ENCODE data around the gene RPL12. TPM values are rescaled to one million over a fixed set of nuclear protein-coding genes. Genes with fewer than 3 reads are reported as not detected.

RPL12 gene
- total and polyA plus RNA-seq, 2 of the 13 experiments (the other 11 are each of a cell fraction or from before 2014, with no cell fraction given) = 1,551 to 2,590 TPM

DNA sequence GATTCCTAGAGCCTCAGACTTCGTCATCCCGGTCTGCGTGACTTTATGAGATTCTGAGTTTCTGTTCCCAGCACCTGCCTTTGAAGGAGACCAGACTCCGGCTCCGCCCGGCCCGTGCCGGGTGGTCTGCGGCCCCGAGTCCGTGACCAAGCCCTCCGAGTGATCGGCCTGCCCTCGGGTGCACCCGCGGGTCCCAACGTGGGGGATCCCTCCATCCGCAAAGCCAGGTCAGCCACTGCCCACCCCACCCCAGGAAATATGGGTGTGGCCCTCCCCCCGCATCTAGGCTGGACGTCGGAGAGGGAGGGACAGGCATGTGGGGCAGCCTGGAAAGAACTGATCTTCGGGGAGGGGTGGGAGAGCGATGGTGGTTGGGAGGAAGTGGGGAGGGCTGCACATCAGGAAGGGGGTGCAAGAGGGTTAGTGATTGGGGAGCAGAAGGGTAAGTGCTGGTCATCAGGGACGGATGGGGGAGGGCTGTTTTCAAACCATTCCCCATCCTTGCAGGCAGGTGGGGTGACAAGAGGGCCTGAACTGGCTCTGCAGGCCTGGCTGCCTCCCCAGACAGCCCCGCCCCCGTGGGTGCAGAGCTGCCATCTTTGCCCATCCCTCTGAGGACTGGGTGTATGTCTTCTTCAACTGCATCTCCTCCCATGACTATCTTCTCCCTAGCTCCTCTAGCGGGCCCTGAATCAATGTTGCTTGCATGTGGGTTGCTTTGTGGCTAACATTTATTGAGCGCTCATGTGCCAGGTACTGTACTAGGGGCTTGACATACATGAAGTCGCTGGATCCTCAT is 851 bp upstream of the RPL12 start (continued):
- TF ChIP-seq FOXO1 (CRISPR knock-in tag; IDR thresholded peaks at IDR 0.05) = no peak
- TF ChIP-seq, protein P1, sequence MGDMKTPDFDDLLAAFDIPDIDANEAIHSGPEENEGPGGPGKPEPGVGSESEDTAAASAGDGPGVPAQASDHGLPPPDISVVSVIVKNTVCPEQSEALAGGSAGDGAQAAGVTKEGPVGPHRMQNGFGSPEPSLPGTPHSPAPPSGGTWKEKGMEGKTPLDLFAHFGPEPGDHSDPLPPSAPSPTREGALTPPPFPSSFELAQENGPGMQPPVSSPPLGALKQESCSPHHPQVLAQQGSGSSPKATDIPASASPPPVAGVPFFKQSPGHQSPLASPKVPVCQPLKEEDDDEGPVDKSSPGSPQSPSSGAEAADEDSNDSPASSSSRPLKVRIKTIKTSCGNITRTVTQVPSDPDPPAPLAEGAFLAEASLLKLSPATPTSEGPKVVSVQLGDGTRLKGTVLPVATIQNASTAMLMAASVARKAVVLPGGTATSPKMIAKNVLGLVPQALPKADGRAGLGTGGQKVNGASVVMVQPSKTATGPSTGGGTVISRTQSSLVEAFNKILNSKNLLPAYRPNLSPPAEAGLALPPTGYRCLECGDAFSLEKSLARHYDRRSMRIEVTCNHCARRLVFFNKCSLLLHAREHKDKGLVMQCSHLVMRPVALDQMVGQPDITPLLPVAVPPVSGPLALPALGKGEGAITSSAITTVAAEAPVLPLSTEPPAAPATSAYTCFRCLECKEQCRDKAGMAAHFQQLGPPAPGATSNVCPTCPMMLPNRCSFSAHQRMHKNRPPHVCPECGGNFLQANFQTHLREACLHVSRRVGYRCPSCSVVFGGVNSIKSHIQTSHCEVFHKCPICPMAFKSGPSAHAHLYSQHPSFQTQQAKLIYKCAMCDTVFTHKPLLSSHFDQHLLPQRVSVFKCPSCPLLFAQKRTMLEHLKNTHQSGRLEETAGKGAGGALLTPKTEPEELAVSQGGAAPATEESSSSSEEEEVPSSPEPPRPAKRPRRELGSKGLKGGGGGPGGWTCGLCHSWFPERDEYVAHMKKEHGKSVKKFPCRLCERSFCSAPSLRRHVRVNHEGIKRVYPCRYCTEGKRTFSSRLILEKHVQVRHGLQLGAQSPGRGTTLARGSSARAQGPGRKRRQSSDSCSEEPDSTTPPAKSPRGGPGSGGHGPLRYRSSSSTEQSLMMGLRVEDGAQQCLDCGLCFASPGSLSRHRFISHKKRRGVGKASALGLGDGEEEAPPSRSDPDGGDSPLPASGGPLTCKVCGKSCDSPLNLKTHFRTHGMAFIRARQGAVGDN (CRISPR knock-in tag; IDR thresholded peaks at IDR 0.05) = peak; percentile 27
- no peak for TF ChIP-seq ZNF143 (CRISPR knock-in tag; IDR thresholded peaks at IDR 0.05)
- TF ChIP-seq ZNF274 (CRISPR knock-in tag; IDR thresholded peaks at IDR 0.05) = no peak
- no peak for TF ChIP-seq BRF2 (CRISPR knock-in tag; IDR thresholded peaks at IDR 0.05)
- no peak for TF ChIP-seq ZNF563 (CRISPR knock-in tag; IDR thresholded peaks at IDR 0.05)
- no peak for TF ChIP-seq EED (CRISPR knock-in tag; IDR thresholded peaks at IDR 0.05)
- no peak for TF ChIP-seq ARNT (IDR thresholded peaks at IDR 0.05)
- TF ChIP-seq, protein P2, sequence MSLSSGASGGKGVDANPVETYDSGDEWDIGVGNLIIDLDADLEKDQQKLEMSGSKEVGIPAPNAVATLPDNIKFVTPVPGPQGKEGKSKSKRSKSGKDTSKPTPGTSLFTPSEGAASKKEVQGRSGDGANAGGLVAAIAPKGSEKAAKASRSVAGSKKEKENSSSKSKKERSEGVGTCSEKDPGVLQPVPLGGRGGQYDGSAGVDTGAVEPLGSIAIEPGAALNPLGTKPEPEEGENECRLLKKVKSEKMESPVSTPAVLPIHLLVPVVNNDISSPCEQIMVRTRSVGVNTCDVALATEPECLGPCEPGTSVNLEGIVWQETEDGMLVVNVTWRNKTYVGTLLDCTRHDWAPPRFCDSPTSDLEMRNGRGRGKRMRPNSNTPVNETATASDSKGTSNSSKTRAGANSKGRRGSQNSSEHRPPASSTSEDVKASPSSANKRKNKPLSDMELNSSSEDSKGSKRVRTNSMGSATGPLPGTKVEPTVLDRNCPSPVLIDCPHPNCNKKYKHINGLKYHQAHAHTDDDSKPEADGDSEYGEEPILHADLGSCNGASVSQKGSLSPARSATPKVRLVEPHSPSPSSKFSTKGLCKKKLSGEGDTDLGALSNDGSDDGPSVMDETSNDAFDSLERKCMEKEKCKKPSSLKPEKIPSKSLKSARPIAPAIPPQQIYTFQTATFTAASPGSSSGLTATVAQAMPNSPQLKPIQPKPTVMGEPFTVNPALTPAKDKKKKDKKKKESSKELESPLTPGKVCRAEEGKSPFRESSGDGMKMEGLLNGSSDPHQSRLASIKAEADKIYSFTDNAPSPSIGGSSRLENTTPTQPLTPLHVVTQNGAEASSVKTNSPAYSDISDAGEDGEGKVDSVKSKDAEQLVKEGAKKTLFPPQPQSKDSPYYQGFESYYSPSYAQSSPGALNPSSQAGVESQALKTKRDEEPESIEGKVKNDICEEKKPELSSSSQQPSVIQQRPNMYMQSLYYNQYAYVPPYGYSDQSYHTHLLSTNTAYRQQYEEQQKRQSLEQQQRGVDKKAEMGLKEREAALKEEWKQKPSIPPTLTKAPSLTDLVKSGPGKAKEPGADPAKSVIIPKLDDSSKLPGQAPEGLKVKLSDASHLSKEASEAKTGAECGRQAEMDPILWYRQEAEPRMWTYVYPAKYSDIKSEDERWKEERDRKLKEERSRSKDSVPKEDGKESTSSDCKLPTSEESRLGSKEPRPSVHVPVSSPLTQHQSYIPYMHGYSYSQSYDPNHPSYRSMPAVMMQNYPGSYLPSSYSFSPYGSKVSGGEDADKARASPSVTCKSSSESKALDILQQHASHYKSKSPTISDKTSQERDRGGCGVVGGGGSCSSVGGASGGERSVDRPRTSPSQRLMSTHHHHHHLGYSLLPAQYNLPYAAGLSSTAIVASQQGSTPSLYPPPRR (CRISPR knock-in tag; IDR thresholded peaks at IDR 0.05; ENCODE audit: borderline replicate concordance) = 0 out of 2 replicates have a peak, but pooled peaks have one; percentile 20
- no peak for TF ChIP-seq ZNF326 (CRISPR knock-in tag; IDR thresholded peaks at IDR 0.05; ENCODE audit: borderline replicate concordance)
- no peak for TF ChIP-seq CBX5 (CRISPR knock-in tag; IDR thresholded peaks at IDR 0.05; ENCODE audit: borderline replicate concordance)
- TF ChIP-seq KMT2A (CRISPR knock-in tag; IDR thresholded peaks at IDR 0.05) = no peak

Measured in HepG2 (cell line).